A673 (cell line): Measurements from ENCODE around the gene ITLN1.

Source experiments
- CTCF ChIP-seq: fragments of 300-800, 200-600 bp; sonication (generic); conservative IDR thresholded peaks from 2 replicates; pipeline ENCODE4 v1.5.1; 2017; ENCODE audit warnings: low read depth, mild to moderate bottlenecking, antibody characterized with exemption, low read length, moderate library complexity, mixed read lengths
- EZH2 ChIP-seq: fragments of 200-600 bp; sonication (generic); IDR thresholded peaks from 2 replicates; pipeline ENCODE4 v1.6.1; 2017; ENCODE audit warnings: borderline replicate concordance, low read depth, mild to moderate bottlenecking, mixed read lengths, antibody characterized with exemption, low read length; ENCODE audit not compliant: poor library complexity, severe bottlenecking

DNA sequence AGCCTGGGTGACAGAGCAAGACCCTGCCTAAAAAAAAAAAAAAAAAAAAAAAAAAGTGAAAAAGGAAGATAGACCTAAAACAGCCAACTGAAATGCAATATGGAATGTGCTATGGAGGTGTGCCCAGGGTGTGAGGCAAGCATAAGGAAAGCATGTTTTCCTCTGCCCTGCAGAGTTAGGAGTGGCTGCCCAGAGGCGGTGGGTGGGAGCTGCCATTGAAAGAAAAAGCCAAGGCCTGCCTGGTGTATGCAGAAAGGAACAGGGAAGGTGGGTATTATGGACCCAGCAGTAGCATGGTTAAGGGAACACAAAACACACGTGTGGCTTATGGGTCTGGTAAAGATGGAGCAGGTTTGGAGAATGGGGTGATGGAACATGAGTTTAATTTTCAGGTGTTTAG, 31.2 kb downstream of the ITLN1 start:
- TF ChIP-seq CTCF (no peak), EZH2 (no peak)
